Measurements from ENCODE around the gene CALML4. TPM values are rescaled to one million over a fixed set of nuclear protein-coding genes. Genes with fewer than 3 reads are reported as not detected.

Gene CALML4
- total RNA-seq, 1 donor: 2.7 TPM

DNA sequence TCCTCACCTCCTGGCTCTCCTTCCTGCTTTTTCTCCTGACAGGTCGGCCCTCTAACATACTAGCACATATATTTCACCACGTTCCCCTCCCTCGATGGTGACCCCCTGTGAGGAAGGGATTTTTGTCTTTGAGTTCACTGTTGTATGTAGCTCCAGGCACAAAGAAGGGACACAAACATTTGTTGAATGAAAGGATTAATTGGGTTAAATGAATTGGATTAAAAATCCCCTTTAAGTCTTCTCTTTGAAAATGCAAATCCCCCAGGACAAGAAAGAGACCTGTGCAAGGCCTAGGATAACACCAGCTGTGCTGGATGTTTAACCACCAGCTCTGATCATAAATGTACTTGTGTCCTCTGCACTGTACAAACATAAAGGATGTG, 3.3 kb downstream of the CALML4 start:
- TF ChIP-seq, protein P1, sequence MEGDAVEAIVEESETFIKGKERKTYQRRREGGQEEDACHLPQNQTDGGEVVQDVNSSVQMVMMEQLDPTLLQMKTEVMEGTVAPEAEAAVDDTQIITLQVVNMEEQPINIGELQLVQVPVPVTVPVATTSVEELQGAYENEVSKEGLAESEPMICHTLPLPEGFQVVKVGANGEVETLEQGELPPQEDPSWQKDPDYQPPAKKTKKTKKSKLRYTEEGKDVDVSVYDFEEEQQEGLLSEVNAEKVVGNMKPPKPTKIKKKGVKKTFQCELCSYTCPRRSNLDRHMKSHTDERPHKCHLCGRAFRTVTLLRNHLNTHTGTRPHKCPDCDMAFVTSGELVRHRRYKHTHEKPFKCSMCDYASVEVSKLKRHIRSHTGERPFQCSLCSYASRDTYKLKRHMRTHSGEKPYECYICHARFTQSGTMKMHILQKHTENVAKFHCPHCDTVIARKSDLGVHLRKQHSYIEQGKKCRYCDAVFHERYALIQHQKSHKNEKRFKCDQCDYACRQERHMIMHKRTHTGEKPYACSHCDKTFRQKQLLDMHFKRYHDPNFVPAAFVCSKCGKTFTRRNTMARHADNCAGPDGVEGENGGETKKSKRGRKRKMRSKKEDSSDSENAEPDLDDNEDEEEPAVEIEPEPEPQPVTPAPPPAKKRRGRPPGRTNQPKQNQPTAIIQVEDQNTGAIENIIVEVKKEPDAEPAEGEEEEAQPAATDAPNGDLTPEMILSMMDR (IDR thresholded peaks at IDR 0.05; ENCODE audit: insufficient read depth, low read length): no peak
- no peak overlapping the region for H3K4me3 ChIP-seq (ENCODE audit: low read depth, low read length)
- no peak for DNase-seq (ENCODE audit: low read depth)

GRCh38 chr15:68201153-68201878, 3.8 kb downstream of the CALML4 start:
- H3K4me3 ChIP-seq (ENCODE audit: low read depth, low read length): no peak overlapping the region
- no peak for DNase-seq (ENCODE audit: low read depth)
- TF ChIP-seq, protein P1 (IDR thresholded peaks at IDR 0.05; ENCODE audit: insufficient read depth, low read length): no peak

- no peak overlapping the region for H3K4me3 ChIP-seq (ENCODE audit: low read depth, low read length)
- no peak for DNase-seq (ENCODE audit: low read depth)
- TF ChIP-seq, protein P1 (IDR thresholded peaks at IDR 0.05; ENCODE audit: insufficient read depth, low read length): peak; percentile 6
Measured at GRCh38 chr15:68200016-68200861, 4.9 kb downstream of the CALML4 start.

DNA sequence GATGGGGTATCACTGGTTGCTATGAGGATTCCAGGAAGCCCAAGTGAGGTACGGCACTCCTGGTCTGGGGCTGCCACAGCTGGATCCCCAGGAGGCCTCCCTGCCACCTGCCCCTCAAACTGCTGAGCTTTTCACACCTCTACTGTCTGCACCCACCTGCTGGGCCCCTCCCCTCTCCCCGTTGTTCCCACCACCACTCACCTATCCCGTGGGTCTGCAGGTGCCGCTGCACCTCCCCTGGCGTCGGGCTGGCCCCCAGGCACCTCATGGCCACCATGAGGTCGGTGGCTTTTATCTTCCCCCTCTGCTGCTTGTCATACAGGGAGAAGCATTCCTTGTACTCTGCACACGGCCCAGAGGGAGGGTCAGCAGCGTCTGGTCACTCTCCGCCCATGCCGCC, 5.8 kb downstream of the CALML4 start:
- TF ChIP-seq, protein P1 (IDR thresholded peaks at IDR 0.05; ENCODE audit: insufficient read depth, low read length): no peak
- no peak for DNase-seq (ENCODE audit: low read depth)
- no peak overlapping the region for H3K4me3 ChIP-seq (ENCODE audit: low read depth, low read length)

DNA sequence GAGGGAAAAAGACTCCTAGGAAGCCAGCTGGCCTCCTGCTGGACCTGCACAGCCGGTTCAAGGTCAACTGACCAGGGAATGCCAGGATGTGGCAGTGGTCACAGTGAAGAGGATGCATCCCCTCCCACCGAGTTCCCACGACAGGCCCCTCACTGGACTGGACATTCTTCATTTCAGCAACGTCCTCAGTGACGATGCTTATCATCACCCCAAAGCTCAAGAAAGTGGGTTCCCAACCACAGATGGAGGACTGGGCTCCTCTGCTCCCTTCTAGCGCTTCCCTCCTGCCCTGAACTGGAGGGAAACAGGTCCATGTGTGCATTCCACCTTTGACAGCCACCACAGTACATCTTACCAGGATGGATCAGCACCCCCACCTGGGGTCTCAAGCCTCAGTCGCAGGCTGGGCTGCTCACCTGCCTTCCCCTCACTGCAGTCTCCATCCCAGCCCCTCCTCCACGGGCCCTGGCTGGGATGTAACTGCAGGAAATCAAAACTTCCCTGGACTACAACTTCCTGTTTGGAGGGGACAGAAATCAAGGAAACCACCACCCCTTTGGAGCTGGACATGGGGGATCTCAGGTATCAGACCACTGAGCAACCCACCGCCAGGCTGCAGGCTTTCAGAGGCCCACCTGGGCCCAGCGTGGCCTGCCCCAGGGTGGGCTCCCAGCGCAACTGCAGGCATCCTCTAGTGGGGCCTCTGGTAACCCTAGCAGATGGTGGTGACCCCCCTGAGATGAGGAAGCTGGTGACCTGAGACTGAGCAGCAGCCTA, 7.3 kb downstream of the CALML4 start:
- H3K4me3 ChIP-seq (ENCODE audit: low read depth, low read length): no peak overlapping the region
- no peak for DNase-seq (ENCODE audit: low read depth)
- TF ChIP-seq, protein P1 (IDR thresholded peaks at IDR 0.05; ENCODE audit: insufficient read depth, low read length): no peak

DNA sequence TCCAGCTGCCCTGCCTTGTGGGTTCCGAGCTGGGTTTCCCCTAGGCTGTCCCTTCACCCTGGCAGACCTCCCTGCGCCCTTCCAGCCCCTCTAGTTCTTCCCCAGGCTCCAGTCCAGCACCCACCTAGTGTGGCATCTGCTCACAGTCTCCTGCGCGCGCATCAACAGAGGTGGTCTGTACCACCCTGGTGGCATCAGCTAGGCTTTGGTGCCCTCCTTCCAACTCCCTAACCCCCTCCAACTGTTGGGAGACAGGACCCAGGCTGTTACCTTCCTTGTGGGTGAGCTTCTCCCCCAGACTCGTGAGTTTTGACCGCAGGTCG, 8.0 kb downstream of the CALML4 start:
- TF ChIP-seq, protein P1 (IDR thresholded peaks at IDR 0.05; ENCODE audit: insufficient read depth, low read length): no peak
- H3K4me3 ChIP-seq (ENCODE audit: low read depth, low read length): no peak overlapping the region
- no peak for DNase-seq (ENCODE audit: low read depth)
